Activated naive CD8-positive, alpha-beta T cell treated with anti-CD3 and anti-CD28 coated beads, Interleukin-2, amount 50 U/mL, for 24 hours (primary cell): ENCODE measurements around the gene TGFBR3.

Experiments used
- ATAC-seq: fragments of 150-1000 bp; cut with Tn5 transposase; one replicate; pipeline ENCODE4 v1.10.0; 2021
- DNase-seq: peaks from one replicate; pipeline ENCODE4 v3.0.0; 2021
- H3K27ac Mint-ChIP-seq: one replicate; pipeline ENCODE4 v1.8.0; 2021; ENCODE audit warnings: mild to moderate bottlenecking, mixed read lengths
- H3K27me3 Mint-ChIP-seq: one replicate; pipeline ENCODE4 v1.8.0; 2021; ENCODE audit warnings: mixed read lengths
- H3K36me3 Mint-ChIP-seq: one replicate; pipeline ENCODE4 v1.8.0; 2021; ENCODE audit warnings: low read depth, mixed read lengths
- H3K4me1 Mint-ChIP-seq: one replicate; pipeline ENCODE4 v1.8.0; 2021; ENCODE audit warnings: mixed read lengths
- H3K4me3 Mint-ChIP-seq: one replicate; pipeline ENCODE4 v1.8.0; 2021; ENCODE audit warnings: mild to moderate bottlenecking, moderate library complexity, mixed read lengths
- H3K9me3 Mint-ChIP-seq: one replicate; pipeline ENCODE4 v1.8.0; 2021; ENCODE audit warnings: mixed read lengths

Gene TGFBR3

DNA sequence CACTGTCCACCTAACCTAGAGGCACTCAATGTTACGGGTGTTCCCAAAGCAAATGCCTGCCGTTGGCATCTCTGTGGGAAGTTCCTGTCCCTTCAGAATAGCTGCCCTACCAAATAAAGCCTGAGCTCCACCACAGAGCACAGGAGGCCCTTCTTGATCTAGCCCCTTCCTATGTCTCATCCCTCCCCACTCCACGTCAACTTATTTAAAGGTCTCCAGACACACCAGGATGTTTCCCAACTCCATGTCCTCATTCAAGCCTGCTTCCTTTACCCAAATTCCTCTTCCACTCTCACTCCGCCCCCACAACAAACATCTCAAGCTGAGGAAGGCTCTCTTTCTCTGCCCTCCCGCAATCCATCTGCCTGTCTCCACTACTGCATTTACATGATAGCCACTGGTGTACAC is 87.7 kb downstream of the TGFBR3 start:
- Mint-ChIP-seq H3K4me1 (peaks cover 26% of the 10 kb centered on the region), H3K27me3 (no peaks in the 10 kb centered on the region), H3K4me3 (no peak overlapping the region), H3K9me3 (no peaks in the 10 kb centered on the region), H3K27ac (no peak overlapping the region), H3K36me3 (peaks cover 17% of the 10 kb centered on the region)
- no peak for DNase-seq
- ATAC-seq = no peak

DNA sequence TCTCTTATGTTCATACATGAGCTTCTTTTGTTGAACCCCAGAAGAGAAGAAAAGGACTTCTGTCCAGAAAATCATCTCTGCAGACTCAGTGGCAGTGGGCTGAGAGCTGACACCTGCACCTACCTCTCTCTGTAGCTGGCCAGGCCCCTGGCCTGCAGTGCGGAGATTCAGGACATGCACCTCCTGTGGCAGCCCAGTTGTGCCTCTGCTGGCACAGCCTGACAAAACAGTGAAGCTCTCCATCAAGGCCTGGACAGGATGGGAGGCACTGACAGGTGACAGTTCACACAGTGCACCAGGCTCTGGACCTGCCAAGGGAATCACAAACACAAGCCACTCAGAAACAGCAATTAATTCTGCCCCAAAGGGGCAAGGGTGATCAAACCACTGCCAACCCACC is 88.8 kb downstream of the TGFBR3 start:
- Mint-ChIP-seq H3K27ac (no peak overlapping the region), H3K4me1 (peaks cover 25% of the 10 kb centered on the region), H3K36me3 (peaks cover 17% of the 10 kb centered on the region), H3K27me3 (no peaks in the 10 kb centered on the region), H3K9me3 (no peaks in the 10 kb centered on the region), H3K4me3 (no peak overlapping the region)
- ATAC-seq (no peak), DNase-seq (no peak)

DNA sequence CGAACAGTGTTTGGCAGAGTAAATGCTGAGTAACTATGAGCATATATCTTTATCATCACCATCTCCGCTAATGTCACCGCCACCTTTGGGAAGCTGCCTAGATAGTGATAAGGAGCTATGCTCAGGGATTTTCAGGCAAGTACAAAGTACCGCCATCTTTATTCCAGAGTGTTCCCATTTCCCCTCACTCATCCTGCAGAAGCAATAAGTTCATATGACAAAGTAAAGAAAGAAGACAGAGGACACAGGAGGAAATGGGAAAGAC is 89.6 kb downstream of the TGFBR3 start:
- Mint-ChIP-seq H3K4me3 (no peak overlapping the region), H3K27ac (no peak overlapping the region), H3K4me1 (peaks cover 33% of the 10 kb centered on the region), H3K9me3 (no peaks in the 10 kb centered on the region), H3K36me3 (peaks cover 17% of the 10 kb centered on the region), H3K27me3 (no peaks in the 10 kb centered on the region)
- no peak for ATAC-seq
- no peak for DNase-seq

DNA sequence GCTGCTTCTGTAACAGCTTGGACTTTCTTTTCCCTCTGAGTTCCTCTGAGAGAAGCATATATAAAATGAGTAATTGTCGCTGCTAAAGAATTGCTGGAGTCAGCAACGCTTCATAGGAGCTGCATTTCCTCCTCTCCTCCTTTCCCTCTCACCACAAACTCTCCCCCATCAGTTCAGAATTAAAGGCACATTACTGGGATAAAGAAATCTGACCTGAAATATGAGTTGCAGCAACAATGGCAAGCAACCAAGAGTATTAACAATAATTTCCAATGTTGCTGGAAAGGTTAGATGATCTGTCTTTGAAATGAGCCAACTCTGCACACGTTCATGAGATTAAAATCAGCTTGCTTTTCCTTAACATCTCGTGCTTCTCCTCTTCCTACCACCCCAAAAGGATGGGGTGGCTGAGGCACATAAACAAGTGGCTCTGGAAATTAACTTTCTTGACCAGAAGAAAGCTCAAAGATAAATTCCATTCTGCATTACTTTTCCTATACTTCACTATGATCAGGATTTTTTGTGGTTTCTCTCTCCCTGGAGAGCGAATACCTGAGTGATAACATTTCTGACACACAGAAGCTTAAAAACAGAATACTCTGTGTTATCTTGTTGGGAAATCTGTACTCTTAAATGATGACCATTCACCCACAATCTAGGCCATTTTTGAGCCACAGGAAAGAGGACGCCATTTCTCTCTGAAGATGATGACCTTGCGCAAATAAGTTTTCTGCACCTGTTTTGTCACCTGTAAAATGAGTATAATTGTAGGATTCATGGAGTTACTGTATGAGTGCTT is 90.2 kb downstream of the TGFBR3 start:
- H3K27me3 Mint-ChIP-seq = no peaks in the 10 kb centered on the region
- no peak overlapping the region for H3K4me3 Mint-ChIP-seq
- H3K4me1 Mint-ChIP-seq = peaks cover 39% of the 10 kb centered on the region
- H3K9me3 Mint-ChIP-seq = no peaks in the 10 kb centered on the region
- DNase-seq (no peak), ATAC-seq (no peak)
- H3K36me3 Mint-ChIP-seq = peaks cover 17% of the 10 kb centered on the region
- no peak overlapping the region for H3K27ac Mint-ChIP-seq

DNA sequence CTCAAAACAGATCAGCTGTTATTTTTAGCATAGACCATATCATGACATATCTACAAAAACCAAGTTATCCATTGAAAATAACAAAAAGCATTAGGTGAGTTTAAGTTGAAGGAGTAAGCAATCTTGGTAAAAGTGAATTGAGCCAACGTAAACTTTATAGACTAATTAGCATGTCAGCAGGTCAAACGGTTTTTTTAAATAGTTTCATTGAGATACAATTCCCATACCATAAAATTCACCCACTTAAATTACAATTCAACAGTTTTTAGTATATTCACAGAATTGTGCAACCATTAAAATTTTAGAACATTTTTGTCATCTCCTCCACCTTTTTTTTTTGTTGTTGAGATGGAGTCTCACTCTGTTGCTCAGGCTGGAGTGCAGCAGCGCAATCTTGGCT is 92.1 kb downstream of the TGFBR3 start:
- H3K4me3 Mint-ChIP-seq = no peak overlapping the region
- H3K4me1 Mint-ChIP-seq = peaks cover 34% of the 10 kb centered on the region
- DNase-seq = no peak
- H3K27ac Mint-ChIP-seq = no peak overlapping the region
- peaks cover 15% of the 10 kb centered on the region for H3K36me3 Mint-ChIP-seq
- H3K9me3 Mint-ChIP-seq = no peaks in the 10 kb centered on the region
- ATAC-seq = no peak
- no peaks in the 10 kb centered on the region for H3K27me3 Mint-ChIP-seq

GRCh38 chr1:91793189-91793588 is 92.8 kb downstream of the TGFBR3 start:
- Mint-ChIP-seq H3K4me3 (no peak overlapping the region), H3K9me3 (no peaks in the 10 kb centered on the region), H3K36me3 (peaks cover 15% of the 10 kb centered on the region), H3K27ac (no peak overlapping the region), H3K27me3 (no peaks in the 10 kb centered on the region), H3K4me1 (peaks cover 33% of the 10 kb centered on the region)
- ATAC-seq = no peak
- DNase-seq = no peak

DNA sequence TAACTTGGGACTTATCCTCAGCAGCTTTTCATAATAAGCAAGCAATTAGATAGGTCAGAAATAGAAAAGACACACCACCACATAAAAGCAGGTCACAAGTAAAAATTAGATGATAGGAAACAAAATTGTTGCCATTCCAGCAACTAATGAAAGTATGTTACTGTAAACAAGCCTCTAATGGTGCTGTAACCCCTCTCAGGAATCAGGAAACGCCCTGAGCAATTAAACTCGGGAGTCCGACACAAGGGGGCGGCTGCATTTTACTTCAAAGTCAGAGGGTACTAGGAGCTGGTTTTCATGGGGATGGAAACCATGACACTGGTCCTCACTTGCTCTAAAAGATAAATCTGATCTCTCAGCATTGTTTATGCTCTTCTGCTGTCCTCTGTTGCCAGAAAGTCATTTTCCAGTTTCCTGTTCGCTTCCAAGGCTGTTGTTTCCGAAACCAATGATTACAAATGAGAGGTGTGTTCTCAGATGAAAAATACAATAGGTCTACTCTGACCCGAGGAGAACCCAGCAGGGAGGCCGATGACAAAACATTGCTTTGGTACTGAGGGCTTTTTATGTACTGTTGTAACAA is 93.4 kb downstream of the TGFBR3 start:
- H3K36me3 Mint-ChIP-seq = peaks cover 15% of the 10 kb centered on the region
- peaks cover 33% of the 10 kb centered on the region for H3K4me1 Mint-ChIP-seq
- ATAC-seq = no peak
- H3K27ac Mint-ChIP-seq = no peak overlapping the region
- no peak for DNase-seq
- no peak overlapping the region for H3K4me3 Mint-ChIP-seq
- H3K27me3 Mint-ChIP-seq = no peaks in the 10 kb centered on the region
- no peaks in the 10 kb centered on the region for H3K9me3 Mint-ChIP-seq

DNA sequence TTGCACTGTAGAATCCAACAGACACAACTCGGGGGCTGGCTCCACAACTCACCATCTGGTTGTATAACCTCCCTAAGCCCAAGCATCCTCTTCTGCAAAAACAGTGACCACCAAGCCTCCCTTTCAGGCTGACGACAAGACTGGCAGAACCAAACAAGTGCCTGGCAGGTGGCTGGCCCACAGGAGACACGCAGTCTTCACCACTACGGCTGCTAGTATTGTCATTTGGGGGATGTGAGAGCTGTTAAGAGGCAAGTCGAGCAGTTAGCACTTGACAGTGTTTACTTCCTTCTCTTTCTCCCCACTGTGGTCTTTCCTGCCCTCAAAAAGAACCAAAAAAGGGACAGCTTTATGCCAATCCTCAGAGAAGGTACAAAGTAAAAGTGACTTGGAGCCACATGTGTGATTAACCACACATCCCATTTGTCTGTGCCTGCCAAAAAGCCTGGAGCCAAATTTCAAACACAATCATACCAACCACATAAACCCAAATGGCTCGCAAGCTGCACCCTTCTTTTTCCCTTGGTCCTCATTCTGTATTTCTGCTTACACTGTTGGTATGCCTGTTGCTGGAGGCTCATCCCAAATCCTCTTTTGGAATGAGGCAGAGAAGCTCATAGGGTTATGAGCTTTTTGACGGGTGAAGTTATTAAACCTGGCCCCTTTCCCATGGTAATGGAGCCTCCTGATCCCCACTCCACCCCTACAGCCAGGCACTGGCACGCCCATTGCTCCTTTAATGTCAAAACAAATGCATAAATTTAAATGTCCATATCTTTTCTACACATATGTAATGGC is 94.1 kb downstream of the TGFBR3 start:
- peaks cover 33% of the 10 kb centered on the region for H3K4me1 Mint-ChIP-seq
- no peaks in the 10 kb centered on the region for H3K9me3 Mint-ChIP-seq
- no peak overlapping the region for H3K4me3 Mint-ChIP-seq
- no peaks in the 10 kb centered on the region for H3K27me3 Mint-ChIP-seq
- peaks cover 15% of the 10 kb centered on the region for H3K36me3 Mint-ChIP-seq
- H3K27ac Mint-ChIP-seq = peak overlapping the region; percentile 15
- ATAC-seq (no peak), DNase-seq (no peak)

DNA sequence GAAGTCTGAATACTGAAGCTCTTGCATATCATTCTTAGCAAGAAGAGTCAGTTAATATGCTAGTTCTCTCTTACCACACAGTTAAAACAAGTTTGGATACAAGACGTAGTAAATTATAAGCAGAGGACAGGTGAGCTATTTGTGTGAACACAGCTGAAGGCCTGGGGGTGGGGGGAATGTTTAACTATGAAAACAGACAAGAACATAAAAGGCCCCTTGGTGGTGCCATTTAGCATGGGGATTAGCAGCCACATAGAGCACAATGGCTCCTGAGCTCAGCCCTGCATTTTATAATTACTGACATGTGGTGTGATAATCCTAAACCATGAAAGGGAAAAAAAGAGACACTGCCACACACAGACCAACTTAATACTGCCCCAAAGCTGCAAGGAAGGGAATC is 94.8 kb downstream of the TGFBR3 start:
- peak; percentile 53 for ATAC-seq
- Mint-ChIP-seq H3K9me3 (no peaks in the 10 kb centered on the region), H3K27ac (no peak overlapping the region), H3K4me1 (peaks cover 30% of the 10 kb centered on the region), H3K36me3 (peaks cover 12% of the 10 kb centered on the region), H3K4me3 (no peak overlapping the region), H3K27me3 (no peaks in the 10 kb centered on the region)
- no peak for DNase-seq

- H3K9me3 Mint-ChIP-seq = no peaks in the 10 kb centered on the region
- no peak overlapping the region for H3K27ac Mint-ChIP-seq
- peaks cover 6% of the 10 kb centered on the region for H3K36me3 Mint-ChIP-seq
- H3K4me3 Mint-ChIP-seq = no peak overlapping the region
- ATAC-seq (no peak), DNase-seq (no peak)
- peaks cover 24% of the 10 kb centered on the region for H3K4me1 Mint-ChIP-seq
- no peaks in the 10 kb centered on the region for H3K27me3 Mint-ChIP-seq
Observed at GRCh38 chr1:91790392-91790791, 95.6 kb downstream of the TGFBR3 start.

- DNase-seq (no peak), ATAC-seq (no peak)
- peaks cover 24% of the 10 kb centered on the region for H3K4me1 Mint-ChIP-seq
- H3K4me3 Mint-ChIP-seq = no peak overlapping the region
- no peaks in the 10 kb centered on the region for H3K9me3 Mint-ChIP-seq
- no peaks in the 10 kb centered on the region for H3K27me3 Mint-ChIP-seq
- H3K36me3 Mint-ChIP-seq = no peaks in the 10 kb centered on the region
- no peak overlapping the region for H3K27ac Mint-ChIP-seq
Observed at GRCh38 chr1:91789273-91789997, 96.5 kb downstream of the TGFBR3 start.

- no peak for ATAC-seq
- no peak for DNase-seq
- no peaks in the 10 kb centered on the region for H3K9me3 Mint-ChIP-seq
- no peak overlapping the region for H3K27ac Mint-ChIP-seq
- H3K4me1 Mint-ChIP-seq = peaks cover 23% of the 10 kb centered on the region
- H3K36me3 Mint-ChIP-seq = no peaks in the 10 kb centered on the region
- H3K4me3 Mint-ChIP-seq = no peak overlapping the region
- no peaks in the 10 kb centered on the region for H3K27me3 Mint-ChIP-seq
Observed at GRCh38 chr1:91787919-91788318, 98.0 kb downstream of the TGFBR3 start.

- DNase-seq (no peak), ATAC-seq (no peak)
- Mint-ChIP-seq H3K36me3 (no peaks in the 10 kb centered on the region), H3K27me3 (no peaks in the 10 kb centered on the region), H3K4me1 (peaks cover 10% of the 10 kb centered on the region), H3K4me3 (no peak overlapping the region), H3K9me3 (no peaks in the 10 kb centered on the region), H3K27ac (no peak overlapping the region)
Observed at GRCh38 chr1:91784616-91785015, 101.3 kb downstream of the TGFBR3 start.

- Mint-ChIP-seq H3K4me3 (no peak overlapping the region), H3K27me3 (no peaks in the 10 kb centered on the region), H3K4me1 (peaks cover 10% of the 10 kb centered on the region), H3K27ac (no peak overlapping the region), H3K9me3 (no peaks in the 10 kb centered on the region), H3K36me3 (no peaks in the 10 kb centered on the region)
- ATAC-seq (no peak), DNase-seq (no peak)
Observed at GRCh38 chr1:91784191-91784590, 101.8 kb downstream of the TGFBR3 start.
